Caco-2 (cell line): ENCODE results near the gene ZW10. TPM values are rescaled to one million over a fixed set of nuclear protein-coding genes. Genes with fewer than 3 reads are reported as not detected.

Source experiments
- BruUV-seq: library from RNA; stranded (reverse); fragments of 400-500 nt; replicated peaks from 2 replicates; lab custom pipeline; 2021; lab: Mats Ljungman, UMichigan
- CTCF ChIA-PET: fragments of 300-600 bp; sonication (Branson Sonifier 250); formaldehyde crosslinking; loops from one replicate; lab custom pipeline; 2022; ENCODE audit warnings: antibody characterized with exemption; lab: Charles Lee
- POLR2A ChIA-PET: fragments of 300-600 bp; sonication (Branson Sonifier 250); formaldehyde crosslinking; loops from one replicate; lab custom pipeline; 2022; ENCODE audit warnings: antibody characterized with exemption; lab: Charles Lee
- DNase-seq, 2 experiments: peaks; one replicate each; pipeline versions ENCODE4 v3.0.0 to v3.0.0-alpha.2; 2020 to 2022
- H3K27me3 ChIP-seq: replicated peaks from 2 replicates; pipeline ENCODE4 v1.6.0; 2011; ENCODE audit warnings: low read length; ENCODE audit not compliant: control insufficient read depth, insufficient read depth
- H3K36me3 ChIP-seq: 2 replicates; pipeline ENCODE4 v1.5.1; 2011; ENCODE audit warnings: low read length; ENCODE audit not compliant: control insufficient read depth, insufficient read depth
- H3K4me1 ChIP-seq: fragments of 250-450 bp; sonication (Bioruptor Pico); 2 replicates; pipeline ENCODE4 v1.5.1; 2020; ENCODE audit warnings: mild to moderate bottlenecking
- H3K4me3 ChIP-seq: 2 replicates; pipeline ENCODE4 v1.5.1; 2011; ENCODE audit warnings: low read depth, mild to moderate bottlenecking, control low read depth, low read length
- H3K9me3 ChIP-seq: fragments of 250-450 bp; sonication (Bioruptor Pico); 2 replicates; pipeline ENCODE4 v1.5.1; 2020; ENCODE audit warnings: mild to moderate bottlenecking, moderate library complexity
- H3K27ac Mint-ChIP-seq: one replicate; pipeline ENCODE4 v1.8.0; 2022; ENCODE audit warnings: mixed read lengths; ENCODE audit not compliant: unreplicated experiment
- H3K27me3 Mint-ChIP-seq: one replicate; pipeline ENCODE4 v1.8.0; 2022; ENCODE audit warnings: mixed read lengths; ENCODE audit not compliant: insufficient read depth, unreplicated experiment
- H3K36me3 Mint-ChIP-seq: one replicate; pipeline ENCODE4 v1.8.0; 2022; ENCODE audit warnings: mild to moderate bottlenecking, mixed read lengths; ENCODE audit not compliant: insufficient read depth, unreplicated experiment
- H3K4me1 Mint-ChIP-seq: one replicate; pipeline ENCODE4 v1.8.0; 2022; ENCODE audit warnings: low read depth, mixed read lengths; ENCODE audit not compliant: unreplicated experiment
- H3K4me3 Mint-ChIP-seq: one replicate; pipeline ENCODE4 v1.8.0; 2022; ENCODE audit warnings: mild to moderate bottlenecking, moderate library complexity, mixed read lengths; ENCODE audit not compliant: unreplicated experiment
- H3K9me3 Mint-ChIP-seq: one replicate; pipeline ENCODE4 v1.8.0; 2022; ENCODE audit warnings: mixed read lengths; ENCODE audit not compliant: unreplicated experiment
- CTCF ChIP-seq, 2 experiments: fragments of 200-600 bp in 1 of 2; IDR thresholded peaks; 1 replicate in 1 of 2; 2 replicates in 1 of 2; pipeline versions ENCODE4 v1.5.1 to v1.8.0; 2011 to 2022; ENCODE audit warnings: antibody characterized with exemption in 1 of 2, control low read depth in 1 of 2, inconsistent platforms in 1 of 2, low read depth in 1 of 2, low read length in 1 of 2, mild to moderate bottlenecking in 1 of 2, moderate library complexity in 1 of 2; ENCODE audit not compliant: insufficient read depth in 1 of 2, severe bottlenecking in 1 of 2, unreplicated experiment in 1 of 2
- intact Hi-C: fragments of 100-400 bp; cut with micrococcal nuclease; formaldehyde crosslinking; loops from one replicate; pipeline ENCODE4 v1.10.0; 2022; ENCODE audit not compliant: unreplicated experiment
- total RNA-seq: library from RNA; stranded (reverse); gene quantifications from 2 replicates; pipeline ENCODE4 v1.2.3, GENCODE V29; 2022

The ZW10 gene
- total RNA-seq, 1 experiment from 2014 or later: 43.1 TPM

- CTCF ChIA-PET: no interaction called here
These were observed 35.4 kb upstream of the ZW10 start for GRCh38 chr11:113808931-113809330.

GRCh38 chr11:113806406-113806805 lies 32.9 kb upstream of the ZW10 start:
- no peak overlapping the region for H3K4me3 Mint-ChIP-seq
- H3K27me3 ChIP-seq: no peaks in the 10 kb centered on the region
- DNase-seq: peak; percentile 77 to 82
- ChIA-PET CTCF (interaction anchor here (0.5 to 2.9 kb wide), 15 partner anchors 10 to 456 kb away, joined by 3 to 30 read pairs (median 5); partner anchors contain the start of gene ZW10), POLR2A (interaction anchor here (0.7 kb wide), 1 partner anchor 68 kb away, joined by 3 read pairs; no protein-coding TSS in a partner anchor)
- peaks cover 62% of the 10 kb centered on the region for H3K36me3 Mint-ChIP-seq
- no peaks in the 10 kb centered on the region for H3K27me3 Mint-ChIP-seq
- no peak overlapping the region for H3K27ac Mint-ChIP-seq
- no peaks in the 10 kb centered on the region for H3K9me3 ChIP-seq
- peak; percentile 87 to 90 for TF ChIP-seq CTCF (IDR thresholded peaks at IDR 0.05; ENCODE audit: insufficient read depth in 1 of 2, low read depth in 1 of 2, low read length in 1 of 2, severe bottlenecking in 1 of 2, unreplicated experiment in 1 of 2)
- no peak overlapping the region for H3K4me3 ChIP-seq
- no peaks in the 10 kb centered on the region for H3K4me1 ChIP-seq
- intact Hi-C loops: loop anchor here (1.0 to 5.0 kb wide), 2 partner anchors 66 to 456 kb away; no protein-coding TSS in a partner anchor
- H3K36me3 ChIP-seq: peaks cover 5% of the 10 kb centered on the region
- BruUV-seq: no TSS peak
- no peaks in the 10 kb centered on the region for H3K9me3 Mint-ChIP-seq
- H3K4me1 Mint-ChIP-seq: no peaks in the 10 kb centered on the region

More at GRCh38 chr11:113808931-113809330, 35.4 kb upstream of the ZW10 start:
- Histone ChIP-seq H3K4me1 (no peaks in the 10 kb centered on the region), H3K27me3 (no peaks in the 10 kb centered on the region), H3K36me3 (peaks cover 2% of the 10 kb centered on the region), H3K9me3 (no peaks in the 10 kb centered on the region), H3K4me3 (no peak overlapping the region)
- Mint-ChIP-seq H3K27ac (no peak overlapping the region), H3K27me3 (no peaks in the 10 kb centered on the region), H3K9me3 (no peaks in the 10 kb centered on the region), H3K4me3 (no peak overlapping the region), H3K36me3 (peaks cover 59% of the 10 kb centered on the region), H3K4me1 (no peaks in the 10 kb centered on the region)
- intact Hi-C loops: loop anchor here (5.0 kb wide), 1 partner anchor 63 kb away; no protein-coding TSS in a partner anchor
- POLR2A ChIA-PET: no interaction called here
- no peak for DNase-seq
- TF ChIP-seq CTCF (IDR thresholded peaks at IDR 0.05; ENCODE audit: insufficient read depth in 1 of 2, low read depth in 1 of 2, low read length in 1 of 2, severe bottlenecking in 1 of 2, unreplicated experiment in 1 of 2): no peak
- BruUV-seq: no TSS peak

GRCh38 chr11:113805640-113806039 lies 32.1 kb upstream of the ZW10 start:
- no peaks in the 10 kb centered on the region for H3K27me3 Mint-ChIP-seq
- H3K36me3 Mint-ChIP-seq: peaks cover 63% of the 10 kb centered on the region
- intact Hi-C loops: loop anchor here (1.0 to 5.0 kb wide), 2 partner anchors 67 to 457 kb away; no protein-coding TSS in a partner anchor
- no peaks in the 10 kb centered on the region for H3K27me3 ChIP-seq
- POLR2A ChIA-PET: no interaction called here
- H3K4me1 ChIP-seq: no peaks in the 10 kb centered on the region
- TF ChIP-seq CTCF (IDR thresholded peaks at IDR 0.05; ENCODE audit: insufficient read depth in 1 of 2, low read depth in 1 of 2, low read length in 1 of 2, severe bottlenecking in 1 of 2, unreplicated experiment in 1 of 2): no peak
- no peaks in the 10 kb centered on the region for H3K9me3 Mint-ChIP-seq
- CTCF ChIA-PET: interaction anchor here (0.6 to 2.9 kb wide), 6 partner anchors 9 to 934 kb away, joined by 3 to 30 read pairs (median 10); partner anchors contain the start of genes TTC12 and ZW10
- no peaks in the 10 kb centered on the region for H3K4me1 Mint-ChIP-seq
- no TSS peak for BruUV-seq
- no peak overlapping the region for H3K27ac Mint-ChIP-seq
- H3K4me3 Mint-ChIP-seq: no peak overlapping the region
- no peaks in the 10 kb centered on the region for H3K9me3 ChIP-seq
- no peak overlapping the region for H3K4me3 ChIP-seq
- DNase-seq: no peak
- H3K36me3 ChIP-seq: peaks cover 5% of the 10 kb centered on the region
